K562 (cell line): ENCODE results near the gene SORCS2. TPM values are rescaled to one million over a fixed set of nuclear protein-coding genes. Genes with fewer than 3 reads are reported as not detected.

Experiments used
- ATAC-seq: fragments of 200-7000 bp; cut with Tn5 transposase; 3 replicates; pipeline ENCODE4 v1.9.1; 2020; ENCODE audit warnings: moderate library complexity
- BruUV-seq: library from RNA; stranded (reverse); fragments of 400-500 nt; replicated peaks from 2 replicates; lab custom pipeline; 2021; lab: Mats Ljungman, UMichigan
- CTCF ChIA-PET: fragments of 300-600 bp; formaldehyde crosslinking; extraction: SDS; loops from one replicate; lab custom pipeline; 2021; ENCODE audit warnings: low intra/inter-chr PET ratio; lab: Yijun Ruan, JAX
- POLR2A ChIA-PET: fragments of 300-600, 350-650 bp; sonication (Branson Sonifier 250); formaldehyde crosslinking; extraction: SDS; loops from one replicate; lab custom pipeline; 2021; ENCODE audit warnings: antibody characterized with exemption, inconsistent platforms; lab: Yijun Ruan, JAX
- DNase-seq, 4 experiments: peaks; one replicate each; pipeline versions ENCODE4 v3.0.0 to v3.0.0-alpha.2; 2011 to 2018; ENCODE audit warnings: low spot score in 3 of 4, mixed read lengths in 3 of 4; ENCODE audit errors: extremely low read depth in 1 of 4
- FAIRE-seq: peaks from 2 replicates; lab custom pipeline; 2011; peaks lifted over from hg19 to GRCh38; lab: Jason Lieb, UNC
- H2AFZ ChIP-seq: 2 replicates; pipeline ENCODE4 v1.6.0; 2011; ENCODE audit warnings: low read depth, low read length, control low read depth, inconsistent platforms
- H3K27ac ChIP-seq: fragments of 200-600 bp; 3 replicates; pipeline ENCODE4 v1.8.0; 2011; ENCODE audit warnings: low read depth, mild to moderate bottlenecking, control low read depth, inconsistent platforms, low read length, moderate library complexity, mixed read lengths; ENCODE audit errors: extremely low read depth
- H3K27me3 ChIP-seq, 2 experiments: fragments of 300-600 bp in 1 of 2; 2 replicates in 1 of 2; 3 replicates in 1 of 2; pipeline versions ENCODE4 v1.6.0 to v1.8.0; 2011; ENCODE audit warnings: inconsistent platforms in 2 of 2, low read length in 2 of 2, mild to moderate bottlenecking in 1 of 2, mixed read lengths in 1 of 2, moderate library complexity in 1 of 2; ENCODE audit not compliant: control insufficient read depth in 2 of 2, insufficient read depth in 2 of 2
- H3K36me3 ChIP-seq: fragments of 300-600 bp; 3 replicates; pipeline ENCODE4 v1.8.0; 2011; ENCODE audit warnings: mild to moderate bottlenecking, low read length, inconsistent platforms; ENCODE audit not compliant: control insufficient read depth, insufficient read depth
- H3K4me1 ChIP-seq, 2 experiments: fragments of 200-600 bp in 1 of 2; replicated peaks in 1 of 2; 2 replicates in 1 of 2; 3 replicates in 1 of 2; pipeline versions ENCODE4 v1.5.1 to v1.8.0; 2011; ENCODE audit warnings: inconsistent platforms in 2 of 2, low read length in 2 of 2, mild to moderate bottlenecking in 1 of 2, mixed read lengths in 1 of 2, moderate library complexity in 1 of 2; ENCODE audit not compliant: control insufficient read depth in 2 of 2, insufficient read depth in 2 of 2
- H3K4me2 ChIP-seq: 2 replicates; pipeline ENCODE4 v1.6.1; 2011; ENCODE audit warnings: low read length, control low read depth, inconsistent platforms, mixed read lengths; ENCODE audit not compliant: insufficient read depth
- H3K4me3 ChIP-seq: fragments of 200-600 bp; sonication (generic), shearing (Covaris generic); 2 replicates; pipeline ENCODE4 v1.5.1; 2016; ENCODE audit warnings: control low read depth, inconsistent platforms
- H3K79me2 ChIP-seq: fragments of 200-600 bp; 3 replicates; pipeline ENCODE4 v1.8.0; 2011; ENCODE audit warnings: low read length, inconsistent platforms; ENCODE audit not compliant: control insufficient read depth, insufficient read depth
- H3K9ac ChIP-seq, 2 experiments: 2 replicates each; pipeline versions ENCODE4 v1.6.0 to v1.6.1; 2011; ENCODE audit warnings: low read depth in 2 of 2, low read length in 2 of 2, control low read depth in 1 of 2, inconsistent platforms in 1 of 2, mild to moderate bottlenecking in 1 of 2, mixed read lengths in 1 of 2; ENCODE audit not compliant: insufficient read depth in 1 of 2
- H3K9me1 ChIP-seq: one replicate; pipeline ENCODE4 v1.6.0; 2011; ENCODE audit warnings: inconsistent platforms, mild to moderate bottlenecking, low read length, moderate library complexity; ENCODE audit not compliant: control insufficient read depth, insufficient read depth
- H3K9me3 ChIP-seq: replicated peaks from 2 replicates; pipeline ENCODE4 v1.5.1; 2011; ENCODE audit warnings: low read depth, low read length, inconsistent platforms; ENCODE audit not compliant: control insufficient read depth, insufficient read depth
- H4K20me1 ChIP-seq: replicated peaks from 2 replicates; pipeline ENCODE4 v1.6.1; 2011; ENCODE audit warnings: low read length, inconsistent platforms, mixed read lengths; ENCODE audit not compliant: control insufficient read depth, insufficient read depth
- CREB1 ChIP-seq, 2 experiments: sonication (generic) in 1 of 2; formaldehyde crosslinking in 1 of 2; IDR thresholded peaks; 2 replicates each; pipeline versions ENCODE4 v1.6.1 to v1.8.0; 2012 to 2022; ENCODE audit warnings: inconsistent platforms in 1 of 2, mild to moderate bottlenecking in 1 of 2, missing genetic modification reagents in 1 of 2, moderate library complexity in 1 of 2
- HDAC3 ChIP-seq: fragments of 450-650 bp; IDR thresholded peaks from 2 replicates; pipeline ENCODE4 v1.6.1; 2018; ENCODE audit warnings: borderline replicate concordance, mild to moderate bottlenecking, moderate library complexity; ENCODE audit not compliant: partially characterized antibody
- KAT8 ChIP-seq: fragments of 450-650 bp; IDR thresholded peaks from 2 replicates; pipeline ENCODE4 v1.6.1; 2016; ENCODE audit warnings: low read depth, mild to moderate bottlenecking
- MYBL2 ChIP-seq, 2 experiments: fragments of 450-650 bp in 1 of 2; sonication (generic) in 1 of 2; formaldehyde crosslinking in 1 of 2; IDR thresholded peaks; 2 replicates each; pipeline versions ENCODE4 v1.6.1 to v1.8.1; 2017 to 2022; ENCODE audit warnings: borderline replicate concordance in 1 of 2, inconsistent platforms in 1 of 2, low read depth in 1 of 2, mild to moderate bottlenecking in 1 of 2, missing genetic modification reagents in 1 of 2, moderate library complexity in 1 of 2
- RFX1 ChIP-seq: fragments of 450-650 bp; IDR thresholded peaks from 2 replicates; pipeline ENCODE4 v1.6.1; 2016; ENCODE audit warnings: mild to moderate bottlenecking, moderate library complexity
- WGBS: fragments of 100-300 bp; shearing (Covaris generic); methylation state at CpG from one replicate; pipeline ENCODE4 v1.1.6; 2016; ENCODE audit warnings: low coverage, mixed read lengths; ENCODE audit not compliant: insufficient coverage; ENCODE audit errors: missing lambda C conversion rate; 5-methylcytosine and 5-hydroxymethylcytosine counted together
- in situ Hi-C: fragments of 300-500 bp; cut with MboI; formaldehyde crosslinking; loops from 4 replicates; pipeline ENCODE4 v1.15.0; 2018; ENCODE audit warnings: inconsistent platforms, mixed read lengths
- intact Hi-C: fragments of 100-400 bp; cut with micrococcal nuclease; formaldehyde crosslinking; loops from 2 replicates; pipeline ENCODE4 v1.14.2; 2022
- polyA plus RNA-seq, 8 experiments: library from polyadenylated mRNA; depleted of rRNA in 4 of 8; stranded (reverse) in 5 of 8; unstranded in 3 of 8; fragments of >200 nt; fragmentation: Nextera tagmentation in 2 of 8; fragmentation: Illumina TruSeq in 1 of 8; extraction: Ambion mirVana in 2 of 8; extraction: Trizol in 1 of 8; gene quantifications; 2 replicates each; pipeline versions ENCODE4 v1.2.1 to v1.2.3, GENCODE V29; 2011 to 2014; ENCODE audit warnings: inconsistent platforms in 1 of 8, missing spikeins in 1 of 8
- total RNA-seq, 7 experiments: library from RNA; depleted of rRNA in 6 of 7; stranded (reverse); fragments of >200 nt in 6 of 7; fragmentation: Illumina TruSeq in 2 of 7; extraction: Trizol in 2 of 7; gene quantifications; 2 replicates each; pipeline versions ENCODE4 v1.2.1 to v1.2.3, GENCODE V29; 2011 to 2021; ENCODE audit warnings: low replicate concordance in 1 of 7
- TF ChIP-seq, protein P1 (sequence below): sonication (generic); formaldehyde crosslinking; IDR thresholded peaks from 2 replicates; pipeline ENCODE4 v1.8.1; 2023; ENCODE audit warnings: missing genetic modification reagents, mild to moderate bottlenecking, borderline replicate concordance
- TF ChIP-seq, protein P2 (sequence below): IDR thresholded peaks from 3 replicates; pipeline ENCODE4 v1.6.1; 2011; ENCODE audit warnings: borderline replicate concordance, mild to moderate bottlenecking; ENCODE audit not compliant: insufficient read length, insufficient read depth
- TF ChIP-seq, protein P3 (sequence below): fragments of 450-650 bp; formaldehyde crosslinking; IDR thresholded peaks from 2 replicates; pipeline ENCODE4 v1.4.0; 2020; ENCODE audit warnings: mild to moderate bottlenecking, mixed read lengths

The SORCS2 gene
- total and polyA plus RNA-seq, 9 of the 15 experiments (the other 6 are each of a cell fraction or from before 2014, with no cell fraction given) = not detected

DNA sequence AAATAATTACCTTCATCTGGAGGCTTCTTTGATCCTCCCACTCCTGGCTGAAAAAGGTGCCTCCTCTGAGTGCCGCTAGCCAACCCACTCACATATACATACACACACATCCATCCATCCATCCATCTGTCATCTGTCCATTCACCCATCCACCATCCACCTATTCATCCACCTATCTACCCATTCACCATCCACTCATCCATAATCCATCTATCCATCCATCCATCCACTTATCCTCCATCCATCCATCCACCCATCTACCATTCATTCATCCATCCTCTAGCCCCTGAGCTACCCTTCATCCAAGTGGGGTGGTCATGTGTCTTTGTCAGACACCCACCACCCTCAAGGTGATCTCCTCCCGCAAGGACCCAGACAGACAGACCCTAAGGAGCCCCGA lies 423.9 kb downstream of the SORCS2 start:
- Histone ChIP-seq H3K9me1 (no peaks in the 10 kb centered on the region), H3K4me1 (no peaks in the 10 kb centered on the region)
- WGBS = 0% methylated on average over 3 of the region's 3 CpGs
- TF ChIP-seq, protein P1, sequence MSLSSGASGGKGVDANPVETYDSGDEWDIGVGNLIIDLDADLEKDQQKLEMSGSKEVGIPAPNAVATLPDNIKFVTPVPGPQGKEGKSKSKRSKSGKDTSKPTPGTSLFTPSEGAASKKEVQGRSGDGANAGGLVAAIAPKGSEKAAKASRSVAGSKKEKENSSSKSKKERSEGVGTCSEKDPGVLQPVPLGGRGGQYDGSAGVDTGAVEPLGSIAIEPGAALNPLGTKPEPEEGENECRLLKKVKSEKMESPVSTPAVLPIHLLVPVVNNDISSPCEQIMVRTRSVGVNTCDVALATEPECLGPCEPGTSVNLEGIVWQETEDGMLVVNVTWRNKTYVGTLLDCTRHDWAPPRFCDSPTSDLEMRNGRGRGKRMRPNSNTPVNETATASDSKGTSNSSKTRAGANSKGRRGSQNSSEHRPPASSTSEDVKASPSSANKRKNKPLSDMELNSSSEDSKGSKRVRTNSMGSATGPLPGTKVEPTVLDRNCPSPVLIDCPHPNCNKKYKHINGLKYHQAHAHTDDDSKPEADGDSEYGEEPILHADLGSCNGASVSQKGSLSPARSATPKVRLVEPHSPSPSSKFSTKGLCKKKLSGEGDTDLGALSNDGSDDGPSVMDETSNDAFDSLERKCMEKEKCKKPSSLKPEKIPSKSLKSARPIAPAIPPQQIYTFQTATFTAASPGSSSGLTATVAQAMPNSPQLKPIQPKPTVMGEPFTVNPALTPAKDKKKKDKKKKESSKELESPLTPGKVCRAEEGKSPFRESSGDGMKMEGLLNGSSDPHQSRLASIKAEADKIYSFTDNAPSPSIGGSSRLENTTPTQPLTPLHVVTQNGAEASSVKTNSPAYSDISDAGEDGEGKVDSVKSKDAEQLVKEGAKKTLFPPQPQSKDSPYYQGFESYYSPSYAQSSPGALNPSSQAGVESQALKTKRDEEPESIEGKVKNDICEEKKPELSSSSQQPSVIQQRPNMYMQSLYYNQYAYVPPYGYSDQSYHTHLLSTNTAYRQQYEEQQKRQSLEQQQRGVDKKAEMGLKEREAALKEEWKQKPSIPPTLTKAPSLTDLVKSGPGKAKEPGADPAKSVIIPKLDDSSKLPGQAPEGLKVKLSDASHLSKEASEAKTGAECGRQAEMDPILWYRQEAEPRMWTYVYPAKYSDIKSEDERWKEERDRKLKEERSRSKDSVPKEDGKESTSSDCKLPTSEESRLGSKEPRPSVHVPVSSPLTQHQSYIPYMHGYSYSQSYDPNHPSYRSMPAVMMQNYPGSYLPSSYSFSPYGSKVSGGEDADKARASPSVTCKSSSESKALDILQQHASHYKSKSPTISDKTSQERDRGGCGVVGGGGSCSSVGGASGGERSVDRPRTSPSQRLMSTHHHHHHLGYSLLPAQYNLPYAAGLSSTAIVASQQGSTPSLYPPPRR (CRISPR knock-in tag) = no peak
- TF ChIP-seq, protein P2, sequence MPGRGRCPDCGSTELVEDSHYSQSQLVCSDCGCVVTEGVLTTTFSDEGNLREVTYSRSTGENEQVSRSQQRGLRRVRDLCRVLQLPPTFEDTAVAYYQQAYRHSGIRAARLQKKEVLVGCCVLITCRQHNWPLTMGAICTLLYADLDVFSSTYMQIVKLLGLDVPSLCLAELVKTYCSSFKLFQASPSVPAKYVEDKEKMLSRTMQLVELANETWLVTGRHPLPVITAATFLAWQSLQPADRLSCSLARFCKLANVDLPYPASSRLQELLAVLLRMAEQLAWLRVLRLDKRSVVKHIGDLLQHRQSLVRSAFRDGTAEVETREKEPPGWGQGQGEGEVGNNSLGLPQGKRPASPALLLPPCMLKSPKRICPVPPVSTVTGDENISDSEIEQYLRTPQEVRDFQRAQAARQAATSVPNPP = no peak
- TF ChIP-seq KAT8 (no peak), CREB1 (IDR thresholded peaks at IDR 0.05) (no peak), CREB1 (CRISPR knock-in tag; IDR thresholded peaks at IDR 0.05) (no peak), HDAC3 (no peak), RFX1 (no peak), MYBL2 (IDR thresholded peaks at IDR 0.05; ENCODE audit: low read depth) (no peak), MYBL2 (CRISPR knock-in tag; IDR thresholded peaks at IDR 0.05; ENCODE audit: borderline replicate concordance) (no peak)
- TF ChIP-seq, protein P3, sequence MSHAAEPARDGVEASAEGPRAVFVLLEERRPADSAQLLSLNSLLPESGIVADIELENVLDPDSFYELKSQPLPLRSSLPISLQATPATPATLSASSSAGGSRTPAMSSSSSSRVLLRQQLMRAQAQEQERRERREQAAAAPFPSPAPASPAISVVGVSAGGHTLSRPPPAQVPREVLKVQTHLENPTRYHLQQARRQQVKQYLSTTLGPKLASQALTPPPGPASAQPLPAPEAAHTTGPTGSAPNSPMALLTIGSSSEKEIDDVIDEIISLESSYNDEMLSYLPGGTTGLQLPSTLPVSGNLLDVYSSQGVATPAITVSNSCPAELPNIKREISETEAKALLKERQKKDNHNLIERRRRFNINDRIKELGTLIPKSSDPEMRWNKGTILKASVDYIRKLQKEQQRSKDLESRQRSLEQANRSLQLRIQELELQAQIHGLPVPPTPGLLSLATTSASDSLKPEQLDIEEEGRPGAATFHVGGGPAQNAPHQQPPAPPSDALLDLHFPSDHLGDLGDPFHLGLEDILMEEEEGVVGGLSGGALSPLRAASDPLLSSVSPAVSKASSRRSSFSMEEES (CRISPR knock-in tag) = no peak
- TF ChIP-seq, all 486 proteins: peak for 0
- in situ Hi-C loops = no loop called here
- Histone ChIP-seq H3K4me2 (no peak overlapping the region), H3K36me3 (no peaks in the 10 kb centered on the region), H3K4me3 (no peak overlapping the region), H2AFZ (no peak overlapping the region), H4K20me1 (no peaks in the 10 kb centered on the region), H3K27ac (no peak overlapping the region), H3K79me2 (no peaks in the 10 kb centered on the region), H3K9me3 (no peaks in the 10 kb centered on the region), H3K27me3 (peaks cover 0 to 20% of the 10 kb centered on the region in 2 experiments; a peak in 2 of 5 replicates), H3K9ac (no peak overlapping the region)
- intact Hi-C loops = no loop called here
- no peak for FAIRE-seq
- ChIA-PET POLR2A (interaction anchor here (0.6 kb wide), 1 partner anchor 384 kb away, joined by 3 read pairs; no protein-coding TSS in a partner anchor), CTCF (no interaction called here)
- no TSS peak for BruUV-seq
- ATAC-seq = no peak
- no peak for DNase-seq
